ENCODE results near the gene TIMP4.

TIMP4 gene

DNA sequence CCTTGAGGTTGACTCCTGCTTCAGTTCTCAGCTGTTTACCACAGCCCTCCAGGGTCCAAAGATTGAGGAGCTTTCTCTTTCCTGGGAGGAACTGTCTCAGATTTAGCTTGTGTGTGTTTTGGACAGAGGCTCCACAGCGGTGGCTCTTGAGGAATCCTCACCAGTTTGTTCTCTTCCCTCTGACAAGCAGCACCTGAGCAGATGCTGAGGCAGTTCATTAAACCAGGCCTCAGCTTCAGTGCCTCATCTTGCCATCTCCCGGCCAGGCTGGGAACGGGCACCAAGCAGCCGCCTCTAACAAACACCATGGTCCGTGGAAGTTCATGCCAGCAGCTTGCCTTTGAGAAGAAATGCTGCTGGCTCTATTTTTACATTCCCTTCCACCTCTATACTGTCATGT, 25.8 kb upstream of the TIMP4 start:
- no peak for DNase-seq

DNA sequence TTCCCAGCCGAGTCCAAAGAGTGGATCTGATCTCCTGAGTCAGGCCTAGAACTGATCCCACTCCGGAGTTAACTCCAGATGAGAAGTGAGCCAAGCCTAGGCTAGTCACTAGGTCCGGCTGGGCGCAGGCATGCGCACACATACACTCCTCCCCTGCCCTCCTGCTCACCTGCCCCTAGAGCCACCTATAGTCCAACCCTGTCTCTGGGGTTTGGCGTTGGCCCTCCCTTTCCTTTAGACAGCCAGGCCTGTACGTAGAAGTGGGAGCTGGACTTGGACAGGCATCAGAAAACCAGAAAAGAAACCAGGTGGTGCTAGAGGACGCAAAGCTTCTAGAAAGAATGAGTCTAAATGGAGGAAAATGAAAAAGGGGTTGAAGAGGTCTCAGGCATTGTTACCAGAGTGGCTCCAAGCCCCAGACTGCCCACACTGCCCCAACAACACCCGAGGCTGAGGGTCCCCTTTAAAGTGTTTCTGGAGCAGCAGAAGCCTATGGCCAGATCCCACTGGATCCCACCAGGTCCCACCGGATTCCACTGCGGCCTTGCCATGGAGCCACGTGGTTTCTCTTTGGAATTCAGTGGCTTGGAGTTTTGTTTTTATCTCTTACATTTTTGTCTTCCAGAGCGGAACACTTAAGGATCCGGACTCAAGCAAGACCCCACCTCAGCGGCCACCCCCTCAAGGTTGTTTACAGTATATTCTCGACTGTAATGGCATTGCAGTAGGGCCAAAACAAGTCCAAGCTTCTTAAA, 24.2 kb upstream of the TIMP4 start:
- DNase-seq = no peak

DNA sequence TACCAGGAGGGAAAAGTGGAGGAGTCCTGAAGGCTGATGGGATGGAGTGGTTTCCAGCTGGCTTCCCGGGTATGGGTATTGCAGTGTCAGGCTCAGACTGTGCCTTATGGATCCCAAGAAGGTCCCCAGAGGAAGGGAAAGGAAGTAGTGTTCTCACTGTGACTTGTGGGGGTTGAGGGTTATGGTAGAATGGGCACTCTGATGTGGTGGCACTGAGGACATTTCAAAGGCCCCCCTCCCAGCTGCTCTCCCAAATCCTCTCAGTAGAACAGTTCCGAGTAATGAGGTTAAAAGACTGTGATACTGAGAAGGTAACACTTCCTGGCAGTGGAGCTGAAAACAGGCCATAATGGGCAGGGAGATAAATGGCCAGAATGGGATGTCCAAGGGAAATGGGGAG, 23.1 kb upstream of the TIMP4 start:
- no peak for DNase-seq

DNA sequence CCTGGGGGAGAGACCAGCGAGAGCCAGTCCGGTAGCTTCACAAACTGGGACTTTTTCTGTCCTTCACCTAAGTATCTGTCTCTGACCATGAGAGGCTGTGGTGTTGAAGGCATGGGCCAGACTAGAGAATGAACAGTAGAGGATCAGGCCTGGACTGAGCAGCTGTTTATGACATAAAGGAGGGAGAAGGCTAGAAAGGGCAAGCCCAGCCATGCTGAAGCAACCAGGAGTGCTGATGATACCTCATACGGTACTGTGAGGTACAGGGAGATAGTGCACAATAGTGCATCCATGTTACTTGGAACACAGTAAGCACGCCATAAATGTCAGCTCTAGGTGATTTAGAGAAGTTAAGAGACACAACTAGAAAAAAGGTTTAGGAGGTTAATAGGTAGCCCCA, 22.6 kb upstream of the TIMP4 start:
- no peak for DNase-seq

DNA sequence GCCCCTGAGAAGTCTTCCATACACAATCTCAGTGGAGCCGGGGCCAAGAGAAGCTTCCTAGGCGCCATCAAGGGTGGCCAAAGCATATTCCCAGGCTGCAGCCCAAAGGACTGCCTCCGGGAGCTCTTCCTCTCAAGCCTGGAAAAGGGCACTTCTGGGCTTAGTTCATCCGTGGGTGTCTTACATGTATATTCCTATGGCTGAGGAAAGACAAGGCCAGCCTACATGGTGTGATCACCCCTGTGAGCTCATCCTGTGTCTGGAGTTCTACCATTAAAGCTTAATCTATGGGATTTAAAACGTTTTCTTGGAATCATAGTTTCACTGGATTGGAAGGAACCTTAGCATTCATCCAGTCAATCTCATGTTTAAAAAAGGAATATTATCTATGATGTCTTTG, 21.9 kb upstream of the TIMP4 start:
- DNase-seq = no peak

DNA sequence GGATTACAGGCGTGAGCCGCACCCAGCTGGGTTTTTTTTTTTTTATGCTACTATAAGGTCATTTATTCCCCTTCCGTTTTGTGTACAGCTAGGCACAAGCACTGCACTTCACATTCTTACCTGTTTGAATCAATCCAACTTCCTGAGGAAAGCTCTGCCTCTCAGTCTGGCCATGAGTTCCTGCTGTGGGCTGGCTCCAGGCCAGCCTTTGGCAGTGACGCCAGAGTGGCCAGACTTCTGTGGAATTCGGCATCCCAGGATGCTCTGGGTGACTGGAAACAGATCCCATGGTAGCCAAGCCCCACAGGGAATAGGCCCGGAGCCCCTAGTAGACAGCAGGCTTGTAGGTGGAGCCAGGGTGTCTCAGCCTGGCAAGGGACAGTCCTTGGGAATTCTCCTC, 21.5 kb upstream of the TIMP4 start:
- DNase-seq = no peak

DNA sequence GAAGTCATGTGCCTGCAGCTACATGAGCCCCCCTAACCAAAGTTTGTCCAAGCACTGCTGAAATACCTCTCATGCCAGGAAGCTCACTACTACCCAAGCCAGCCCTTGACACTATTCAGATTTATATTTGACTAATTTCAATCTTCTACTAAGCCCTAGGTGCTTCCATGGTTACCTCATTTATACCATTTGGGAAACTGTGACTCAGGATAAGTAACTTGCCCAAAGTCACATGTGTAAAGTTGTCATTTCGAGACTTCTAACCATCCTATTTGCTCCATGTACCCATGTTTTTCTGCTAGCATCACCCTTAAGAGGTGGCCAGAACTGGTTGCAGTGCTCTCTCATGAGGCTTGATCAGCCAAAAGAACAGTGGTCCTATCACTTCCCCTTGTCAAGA, 20.7 kb upstream of the TIMP4 start:
- no peak for DNase-seq

DNA sequence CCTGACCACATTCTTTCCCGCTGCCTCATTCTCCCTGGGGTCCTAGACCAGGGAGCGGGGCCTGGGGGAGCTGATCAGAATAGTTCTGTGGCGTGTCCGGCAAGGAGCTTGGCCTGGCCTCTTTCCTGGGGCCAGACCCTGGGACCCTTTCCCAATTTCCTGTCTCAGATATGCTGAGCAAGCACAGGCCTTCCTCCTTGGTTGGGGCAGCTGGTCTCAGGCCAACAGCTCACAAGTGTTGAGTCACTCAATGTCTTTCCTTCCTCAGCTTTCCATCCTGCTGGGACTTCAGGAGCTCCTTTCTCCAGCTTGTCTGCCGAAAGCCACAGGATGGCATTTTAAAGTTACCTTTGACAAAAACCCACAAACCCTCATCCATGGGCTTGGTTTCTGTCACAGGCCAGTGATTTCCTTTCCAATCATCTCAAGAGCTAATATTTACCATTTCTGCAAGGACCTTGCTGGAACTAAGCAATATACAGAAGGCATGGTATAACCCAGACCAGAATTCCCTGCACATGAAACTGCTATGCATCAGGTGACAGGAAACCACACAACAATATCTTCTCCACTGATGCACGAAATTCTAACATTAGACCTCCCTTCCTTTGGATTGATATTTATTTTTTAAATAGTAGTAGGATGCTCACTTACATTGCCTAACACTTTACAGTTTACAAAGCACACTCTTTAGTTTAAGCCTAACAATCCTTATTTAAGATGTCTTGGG, 19.5 kb upstream of the TIMP4 start:
- DNase-seq = no peak

DNA sequence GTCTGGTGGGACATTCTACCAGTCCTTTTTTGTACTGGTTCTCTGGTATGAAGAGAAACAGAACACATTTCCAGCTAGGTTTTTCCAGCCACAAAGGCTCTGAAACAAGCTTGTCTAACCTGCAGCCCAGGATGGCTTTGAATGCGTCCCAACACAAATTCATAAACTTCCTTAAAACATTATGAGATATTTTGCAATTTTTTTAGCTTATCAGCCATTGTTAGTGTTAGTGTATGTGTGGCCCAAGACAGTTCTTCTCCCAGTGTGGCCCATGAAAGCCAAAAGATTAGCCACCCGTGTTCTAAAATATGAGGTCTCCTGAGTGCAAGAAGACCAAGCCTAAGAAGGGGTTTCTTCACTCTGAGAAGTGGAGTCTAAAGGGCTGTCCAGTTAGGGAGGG, 18.4 kb upstream of the TIMP4 start:
- DNase-seq = no peak

DNA sequence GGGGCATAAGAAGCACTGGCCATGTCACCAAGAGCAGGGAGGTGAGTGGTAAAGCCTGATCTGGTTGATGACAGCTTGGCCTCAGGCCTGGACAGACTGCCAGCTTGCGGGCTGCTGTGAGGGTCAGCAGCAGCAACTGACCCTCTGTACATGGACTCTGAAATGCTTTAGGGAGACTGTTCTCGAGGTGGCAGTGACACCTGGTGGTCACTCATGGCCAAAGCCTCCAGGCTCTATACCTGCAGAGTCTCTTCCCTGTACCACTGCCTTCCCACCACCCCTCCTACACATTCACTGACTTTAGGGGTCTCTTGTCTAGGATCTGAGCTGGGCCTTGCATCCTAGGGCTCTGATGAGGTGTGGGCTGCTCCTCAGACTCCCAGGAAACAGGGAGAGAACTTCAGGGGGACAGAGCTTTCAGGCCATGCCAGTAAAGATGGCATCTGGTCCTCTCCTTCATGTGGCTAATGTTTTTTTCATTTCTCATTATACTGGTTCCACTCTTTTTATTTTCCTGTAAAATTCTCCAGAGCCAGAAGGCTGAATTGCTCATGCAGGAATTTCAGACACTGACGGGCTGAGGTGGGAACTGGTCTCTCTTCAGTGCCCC, 17.2 kb upstream of the TIMP4 start:
- no peak for DNase-seq

DNA sequence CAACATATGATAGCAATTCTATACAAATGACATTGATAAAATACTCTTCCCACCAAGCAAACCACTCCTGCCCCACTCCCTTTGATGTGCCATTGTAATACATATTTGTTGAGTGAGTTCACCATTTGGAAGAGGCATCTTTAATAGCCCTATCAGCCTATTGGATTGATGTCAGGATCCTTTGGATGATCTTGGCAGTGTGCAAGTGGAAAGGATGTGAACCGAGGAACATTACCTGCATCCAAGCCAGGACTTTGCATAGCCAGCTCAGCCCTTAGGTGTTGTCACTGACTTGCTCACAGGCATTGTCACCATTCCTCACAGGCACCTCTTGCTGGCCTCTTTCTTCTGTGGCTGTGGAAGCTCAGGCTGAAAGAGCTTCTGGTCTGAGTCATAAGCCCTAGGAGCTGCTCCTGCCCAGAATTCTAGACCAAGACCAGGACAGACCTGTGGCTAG, 16.5 kb upstream of the TIMP4 start:
- no peak for DNase-seq

DNA sequence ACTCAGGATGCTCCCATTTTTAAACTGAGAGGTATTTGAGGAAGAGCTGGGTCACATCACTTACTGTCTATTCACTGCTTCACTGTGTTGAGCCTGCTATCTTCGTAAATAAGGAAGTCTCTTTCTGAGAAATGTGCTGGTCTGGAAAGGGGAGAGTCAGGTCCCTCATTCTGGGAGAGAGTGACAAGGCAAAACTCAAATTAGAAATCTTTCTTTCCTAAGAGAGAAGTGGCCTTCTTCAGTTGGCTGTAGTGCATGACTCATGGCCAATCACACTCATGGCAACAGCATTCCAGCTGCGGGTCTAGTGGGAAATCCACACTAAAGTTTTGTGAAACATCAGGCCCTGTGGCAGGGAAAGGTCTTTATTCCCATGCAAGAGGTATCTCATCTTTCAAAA, 11.5 kb upstream of the TIMP4 start:
- DNase-seq = no peak

DNA sequence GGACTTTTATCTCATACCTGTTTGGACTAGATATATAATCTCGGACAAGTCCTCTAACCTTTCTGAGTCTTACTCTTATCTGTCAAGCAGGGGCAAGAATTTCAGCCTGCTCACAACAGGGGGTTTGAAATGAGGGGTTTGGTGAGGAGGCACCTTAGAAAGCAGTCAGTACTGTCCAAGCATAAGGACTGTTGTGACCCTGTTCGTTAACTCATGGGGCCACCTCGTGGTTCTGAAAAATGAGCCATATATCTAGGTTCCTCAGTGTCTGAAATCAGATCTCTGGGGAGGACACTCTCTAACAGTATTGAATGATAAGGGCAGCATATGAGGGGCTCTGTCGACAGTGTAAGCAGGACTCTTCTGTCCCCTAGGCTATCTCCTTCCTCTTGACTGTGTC, 7.2 kb upstream of the TIMP4 start:
- no peak for DNase-seq

DNA sequence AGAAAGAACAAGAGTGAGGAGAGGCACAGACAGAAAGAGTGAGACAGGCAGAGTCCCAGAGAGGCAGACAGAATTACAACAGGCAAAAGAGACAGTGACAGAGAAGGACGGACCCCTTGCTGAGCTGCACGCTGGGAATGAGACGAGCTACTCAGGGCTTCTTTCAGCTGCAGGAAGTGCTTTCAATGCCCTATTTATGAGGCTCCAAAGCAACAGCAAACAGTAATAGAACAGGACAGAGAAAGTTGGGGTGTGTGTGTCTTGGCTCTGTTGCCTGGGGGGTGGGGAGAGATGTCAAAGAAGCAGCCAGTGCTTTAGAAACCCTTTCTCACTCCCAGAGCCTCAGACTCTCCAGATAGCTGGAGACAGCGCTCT, 502 bp upstream of the TIMP4 start:
- no peak for DNase-seq

DNA sequence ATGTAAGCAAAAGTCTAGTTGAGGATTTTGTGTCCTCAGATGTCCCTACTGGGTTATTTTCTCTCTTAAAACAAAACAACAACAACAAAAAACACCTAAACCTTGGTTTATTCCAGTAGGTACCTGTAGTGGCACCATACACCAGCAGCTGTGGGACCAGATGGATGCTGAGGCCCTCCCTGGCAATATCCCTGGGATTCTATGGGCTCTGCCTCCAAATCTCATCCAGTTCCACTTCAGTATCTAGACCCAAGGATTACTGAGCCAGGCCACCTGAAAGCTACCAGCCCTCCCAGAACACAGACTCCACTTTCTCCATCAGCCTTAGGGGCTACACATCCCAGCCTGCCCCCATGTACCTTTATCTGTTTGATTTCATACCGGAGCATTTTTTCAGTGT, 1.7 kb downstream of the TIMP4 start:
- DNase-seq = no peak

DNA sequence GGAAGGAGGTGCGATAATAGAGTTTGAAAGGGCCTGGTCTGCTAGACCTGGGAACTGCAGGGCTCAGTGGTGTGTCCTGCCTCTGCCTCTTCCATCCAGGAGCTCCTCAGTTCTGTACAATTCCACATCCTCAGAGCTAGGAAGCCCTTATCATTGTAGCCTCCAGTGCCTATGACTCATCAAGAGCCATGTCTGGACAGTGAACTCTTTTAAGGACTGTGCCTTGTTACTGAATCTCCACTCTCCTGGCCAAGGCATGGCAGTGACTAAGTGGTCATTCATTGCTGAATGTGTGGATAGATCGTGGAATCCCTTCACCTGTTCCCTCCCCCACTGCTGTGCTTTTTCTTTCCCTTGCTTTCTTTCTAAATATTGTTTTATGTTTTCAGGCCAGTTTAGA, 2.9 kb downstream of the TIMP4 start:
- no peak for DNase-seq

DNA sequence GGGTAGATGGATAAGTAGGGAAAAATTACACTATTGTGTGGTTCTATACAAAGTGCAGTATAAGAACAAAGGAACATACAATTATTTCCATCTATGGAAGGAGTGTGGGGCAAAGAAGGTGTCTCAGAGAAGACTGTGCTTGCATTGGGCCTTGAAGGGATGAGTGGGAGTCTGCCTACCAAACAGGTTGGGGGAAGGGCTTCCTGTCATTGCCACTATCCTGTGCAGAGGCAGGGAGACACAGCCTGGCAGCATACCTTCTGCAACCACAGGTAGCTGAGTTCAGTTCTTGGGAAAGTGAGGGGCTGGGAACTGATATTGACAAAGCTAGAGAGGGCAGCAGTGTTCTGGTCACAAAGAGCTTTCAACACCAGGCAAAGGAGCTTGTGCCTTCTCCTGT, 3.4 kb downstream of the TIMP4 start:
- DNase-seq = no peak

DNA sequence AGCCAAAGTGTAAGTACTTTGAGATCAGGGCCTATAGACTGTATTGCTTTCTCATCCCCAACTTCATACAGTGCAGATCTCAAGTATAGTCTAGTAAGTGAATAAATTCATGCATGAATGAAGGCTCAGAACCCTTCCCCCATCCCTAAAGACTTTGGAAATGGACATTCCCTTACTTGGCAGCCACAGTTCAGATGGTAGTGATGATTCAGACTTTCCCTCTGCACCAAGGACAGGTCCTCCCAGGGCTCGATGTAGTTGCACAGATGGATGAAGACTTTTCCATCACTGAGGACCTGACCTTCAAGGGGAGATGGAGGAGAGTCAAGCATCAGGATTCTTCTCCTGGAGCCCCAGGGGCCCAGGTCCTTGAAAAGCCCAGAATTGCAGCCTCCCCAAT, 4.6 kb downstream of the TIMP4 start:
- DNase-seq = no peak

DNA sequence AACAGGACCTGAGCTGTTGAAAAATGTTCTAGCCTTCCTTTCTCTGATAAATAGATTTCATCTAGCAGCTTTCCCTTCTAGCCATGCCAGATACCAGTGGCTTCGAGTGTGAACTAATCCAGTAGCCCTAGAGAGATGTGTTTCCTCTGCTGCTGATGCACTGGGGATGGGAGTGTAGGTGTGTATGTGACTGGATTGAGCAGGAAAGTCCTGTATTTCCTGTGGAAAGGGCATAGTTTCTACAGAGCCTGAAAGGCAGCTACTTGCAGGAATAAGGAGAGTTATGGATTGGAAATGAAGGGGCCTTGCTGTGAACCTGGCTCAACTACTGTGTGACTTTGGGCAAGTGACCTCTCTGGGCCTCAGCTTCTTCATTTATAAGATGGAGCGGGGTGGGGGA, 8.6 kb downstream of the TIMP4 start:
- no peak for DNase-seq

DNA sequence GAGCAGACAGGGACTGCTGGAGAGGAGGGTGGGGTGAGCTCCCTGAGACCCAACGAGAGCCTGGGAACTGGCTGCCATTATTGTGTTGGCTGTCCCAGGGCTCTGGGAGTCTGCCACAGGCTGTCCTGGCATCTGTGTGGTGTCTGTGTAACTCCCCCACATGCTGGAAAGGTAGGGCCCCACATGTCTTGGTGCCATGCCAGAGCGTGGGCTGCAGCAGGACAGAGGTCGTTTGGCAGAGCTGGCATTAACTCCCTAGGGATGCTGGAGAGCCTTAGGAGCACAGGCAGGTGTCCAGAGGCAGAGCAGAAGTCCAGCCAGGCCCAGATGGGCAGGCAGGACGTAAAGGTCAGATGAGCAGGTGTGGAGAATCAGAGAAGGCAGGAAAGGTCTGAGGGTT, 9.7 kb downstream of the TIMP4 start:
- no peak for DNase-seq

DNA sequence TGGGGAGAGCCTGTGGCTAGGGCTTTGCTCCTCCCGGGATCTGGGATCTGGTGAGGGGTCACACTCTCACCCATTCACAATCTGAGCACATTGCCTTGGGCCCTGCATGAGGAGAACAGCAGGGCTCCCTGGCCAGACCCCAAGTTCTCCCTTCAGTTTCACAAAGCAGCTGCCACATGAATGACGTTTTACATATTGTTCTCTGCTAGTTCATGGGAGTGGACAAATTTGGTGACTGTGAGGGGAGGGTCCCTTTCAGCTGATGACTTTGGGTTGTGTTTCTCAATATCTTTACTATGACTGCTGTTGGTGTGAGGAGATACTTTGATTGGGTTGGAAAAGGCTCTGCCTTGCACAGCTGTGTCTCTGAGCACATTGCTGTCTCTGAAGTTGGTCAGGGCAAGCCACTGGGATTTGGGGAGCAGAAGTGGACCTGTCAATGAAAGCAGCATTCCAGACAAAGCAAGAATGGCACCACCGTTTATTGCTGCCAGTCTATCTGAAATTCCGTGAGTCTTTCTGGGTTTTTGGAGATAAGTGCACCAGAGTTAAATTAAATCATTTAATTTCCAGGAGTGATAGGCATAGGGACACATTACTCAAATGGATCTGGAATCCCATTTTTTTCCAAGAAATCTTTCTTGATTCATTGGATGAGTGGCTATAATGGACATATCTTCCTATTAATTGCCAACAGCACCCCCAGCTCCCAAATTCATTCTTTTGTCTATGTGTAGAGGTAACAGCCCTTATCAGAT, 10.3 kb downstream of the TIMP4 start:
- DNase-seq = no peak

DNA sequence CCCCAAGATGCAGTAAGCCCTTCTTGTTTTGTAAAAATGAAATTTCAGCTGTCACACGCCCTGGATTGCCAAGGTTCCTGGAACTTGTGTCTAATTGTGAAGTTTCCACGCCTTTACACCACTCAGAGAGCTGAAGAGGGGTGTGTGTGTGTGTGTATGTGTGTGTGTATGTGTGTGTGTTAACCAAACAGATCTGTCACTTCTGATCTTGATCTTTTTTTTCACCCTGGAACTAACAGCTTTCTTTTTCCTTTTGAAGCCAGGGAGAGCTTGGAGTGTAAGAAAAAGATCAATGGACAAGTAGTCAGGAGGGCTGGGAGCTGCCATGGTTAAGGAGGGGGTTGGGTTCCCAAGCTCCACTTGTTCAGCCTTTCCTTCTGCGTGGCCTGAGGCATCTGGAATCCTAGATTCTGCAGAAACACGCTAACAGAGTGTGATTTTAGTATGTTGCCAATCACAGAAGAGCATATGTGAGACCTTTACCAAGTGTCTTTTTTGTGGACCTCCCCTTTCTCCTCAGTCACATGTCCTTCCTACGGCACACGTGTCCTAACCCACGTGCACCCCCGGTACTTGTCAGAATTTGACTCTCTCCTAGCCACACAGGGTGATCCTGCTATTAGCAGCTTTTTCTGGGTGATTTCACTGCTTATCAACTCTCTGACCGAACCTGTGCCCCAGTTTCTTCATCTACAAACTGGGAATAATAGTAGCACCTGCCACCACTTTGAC, 11.5 kb downstream of the TIMP4 start:
- no peak for DNase-seq

DNA sequence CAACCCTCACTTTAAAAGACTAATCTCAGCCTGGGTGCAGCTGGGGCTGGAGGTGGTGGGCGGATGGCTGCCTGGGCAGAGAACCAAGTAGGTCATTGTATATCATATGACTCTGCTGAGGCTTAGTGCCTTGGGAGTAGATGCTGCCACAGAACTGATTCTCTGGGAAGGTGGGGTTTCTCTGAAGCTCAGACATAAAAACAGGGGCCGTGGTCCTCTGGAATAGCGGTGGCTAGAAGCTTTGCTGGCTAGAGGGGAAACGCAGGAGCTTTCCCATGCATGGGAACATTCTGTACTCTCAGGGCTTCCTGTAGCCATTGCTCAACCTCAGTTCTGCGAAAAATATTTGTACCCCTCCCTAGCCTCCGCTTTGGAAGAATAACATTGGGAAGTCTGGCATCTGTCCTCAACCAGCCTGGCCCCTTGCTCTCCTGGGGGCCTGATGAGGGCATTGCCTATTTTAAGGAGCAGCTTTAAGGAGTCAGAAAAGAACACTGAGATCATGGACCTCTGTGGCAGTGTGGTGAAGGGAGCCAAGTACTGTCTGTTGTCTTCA, 14.7 kb downstream of the TIMP4 start:
- DNase-seq = no peak
